Activated T-helper 1 cell treated with anti-CD3 and anti-CD28 coated beads, Interleukin-12 subunit alpha, Interleukin-12 subunit beta, Interleukin-2, Interleukin-4 antibody, amounts not matched to agents 30 ng/mL and 10 ng/mL and 1 ng/mL, durations not matched to agents 14 hours and 24 hours and 36 hours (primary cell): ENCODE data around the gene C22orf15. TPM values are rescaled to one million over a fixed set of nuclear protein-coding genes. Genes with fewer than 3 reads are reported as not detected.

Experiments used
- DNase-seq: peaks from one replicate; pipeline ENCODE4 v3.0.0; 2021; ENCODE audit warnings: low spot score
- H3K27ac Mint-ChIP-seq: one replicate; pipeline ENCODE4 v1.8.0; 2021; ENCODE audit warnings: mild to moderate bottlenecking, mixed read lengths
- H3K27me3 Mint-ChIP-seq: one replicate; pipeline ENCODE4 v1.8.0; 2022; ENCODE audit warnings: mild to moderate bottlenecking, moderate library complexity, mixed read lengths; ENCODE audit not compliant: insufficient read depth
- H3K36me3 Mint-ChIP-seq: one replicate; pipeline ENCODE4 v1.8.0; 2021; ENCODE audit warnings: low read depth, mixed read lengths
- H3K4me1 Mint-ChIP-seq: one replicate; pipeline ENCODE4 v1.8.0; 2021; ENCODE audit warnings: low read depth, mixed read lengths
- H3K4me3 Mint-ChIP-seq: one replicate; pipeline ENCODE4 v1.8.0; 2021; ENCODE audit warnings: mild to moderate bottlenecking, moderate library complexity, mixed read lengths
- H3K9me3 Mint-ChIP-seq: one replicate; pipeline ENCODE4 v1.8.0; 2021; ENCODE audit warnings: mixed read lengths
- intact Hi-C: fragments of 100-400 bp; cut with micrococcal nuclease; formaldehyde crosslinking; loops from one replicate; pipeline ENCODE4 v1.15.1; 2024
- total RNA-seq: library from RNA; stranded (reverse); gene quantifications from 2 replicates; pipeline ENCODE4 v1.2.3, GENCODE V29; 2022

The C22orf15 gene
- total RNA-seq, 1 donor from 2014 or later, result 0.29 TPM

DNA sequence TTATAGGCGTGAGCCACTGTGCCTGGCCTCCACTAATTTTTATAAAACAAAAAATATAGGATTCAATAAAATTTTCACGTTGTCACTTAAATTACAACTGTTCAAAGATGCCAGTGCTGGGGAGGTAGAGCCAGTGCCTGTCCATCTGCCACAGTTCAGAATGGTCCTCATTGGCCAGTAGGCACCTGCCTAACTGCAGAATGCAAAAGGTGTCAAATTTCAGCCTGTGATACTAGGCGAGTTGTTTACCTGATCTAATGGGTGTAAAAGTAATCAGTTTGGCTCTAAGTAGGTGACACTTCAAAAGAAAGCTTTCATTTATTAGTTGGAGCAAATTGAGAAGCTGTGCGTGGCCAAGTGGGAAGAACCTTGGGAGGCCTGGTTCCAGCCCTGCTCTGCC, 26.3 kb downstream of the C22orf15 start:
- Mint-ChIP-seq H3K4me3 (peak overlapping the region; percentile 70), H3K27me3 (peaks cover 2% of the 10 kb centered on the region), H3K36me3 (peaks cover 21% of the 10 kb centered on the region), H3K4me1 (peaks cover 48% of the 10 kb centered on the region), H3K27ac (no peak overlapping the region), H3K9me3 (no peaks in the 10 kb centered on the region)
- intact Hi-C loops, result loop anchor here (5.0 kb wide), 1 partner anchor 37 kb away; the partner anchor contains the start of genes VPREB3 and ZNF70
- DNase-seq, result no peak

DNA sequence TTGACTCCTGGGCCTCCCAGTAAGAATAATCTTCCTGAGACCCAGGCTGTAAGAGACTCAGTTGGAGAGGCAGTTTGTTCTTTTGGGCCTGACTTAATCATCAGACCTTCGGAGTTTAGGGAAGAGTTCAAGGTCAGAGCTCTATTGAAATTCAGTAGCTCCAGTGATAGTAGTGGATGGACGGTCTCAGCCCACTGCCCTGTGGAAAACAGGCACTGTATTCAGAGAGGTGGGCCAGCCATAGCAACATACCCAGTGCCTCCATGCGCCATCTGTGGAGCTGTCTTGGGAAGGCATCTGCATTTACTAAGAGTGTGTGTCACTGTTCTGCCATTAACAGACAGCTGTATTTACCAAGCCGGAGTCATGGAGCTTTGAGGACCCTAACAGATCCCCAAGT, 26.8 kb downstream of the C22orf15 start:
- no peaks in the 10 kb centered on the region for H3K9me3 Mint-ChIP-seq
- H3K4me3 Mint-ChIP-seq, result peak overlapping the region; percentile 70
- peaks cover under 1% of the 10 kb centered on the region for H3K27me3 Mint-ChIP-seq
- peaks cover 21% of the 10 kb centered on the region for H3K36me3 Mint-ChIP-seq
- H3K4me1 Mint-ChIP-seq, result peaks cover 43% of the 10 kb centered on the region
- DNase-seq, result no peak
- H3K27ac Mint-ChIP-seq, result no peak overlapping the region
- intact Hi-C loops, result loop anchor here (5.0 kb wide), 1 partner anchor 37 kb away; the partner anchor contains the start of genes VPREB3 and ZNF70

DNA sequence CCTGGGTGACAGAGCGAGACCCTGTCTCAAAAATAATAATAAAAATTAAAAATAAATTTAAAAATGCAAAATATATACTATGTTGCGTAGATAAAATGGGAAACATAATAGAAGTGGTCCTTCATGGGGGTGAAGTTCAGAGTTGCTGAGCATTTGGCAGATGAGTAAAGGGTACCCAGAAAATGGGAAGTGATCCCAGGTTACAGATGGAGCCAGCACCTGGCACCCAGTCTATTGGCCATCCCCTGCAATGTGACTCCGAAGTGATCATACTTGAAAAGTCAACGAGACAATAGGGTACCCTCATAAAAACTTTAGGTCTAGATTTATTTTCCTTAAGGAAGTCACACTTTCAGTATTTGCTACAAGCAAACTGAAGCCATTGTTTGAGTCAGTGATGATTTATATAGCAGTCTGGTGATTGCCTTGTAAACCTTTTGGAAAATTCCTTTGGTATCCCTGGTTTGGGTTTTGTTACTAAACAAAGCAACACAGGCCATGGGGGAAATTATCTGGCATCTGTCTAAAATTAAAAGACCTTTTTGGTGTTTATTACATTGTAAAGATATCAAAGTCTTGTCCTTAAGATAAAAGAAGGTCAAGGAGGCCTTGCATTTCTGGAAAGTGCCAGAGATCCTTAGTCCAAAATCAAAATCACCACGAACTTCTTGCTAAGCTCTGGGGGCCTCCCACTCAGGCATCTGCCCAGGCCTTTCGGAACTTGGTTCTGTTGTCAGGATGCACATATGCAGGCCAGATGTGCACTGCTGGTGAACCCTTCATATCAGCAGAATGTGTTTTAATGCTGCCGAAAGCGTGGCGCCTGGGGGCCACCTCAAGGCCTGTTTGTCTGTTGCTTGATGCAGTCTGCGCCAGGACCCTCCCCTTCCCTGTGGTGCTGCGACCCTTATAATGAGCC, 28.3 kb downstream of the C22orf15 start:
- Mint-ChIP-seq H3K27me3 (no peaks in the 10 kb centered on the region), H3K4me1 (peaks cover 42% of the 10 kb centered on the region), H3K36me3 (peaks cover 23% of the 10 kb centered on the region), H3K9me3 (no peaks in the 10 kb centered on the region), H3K27ac (no peak overlapping the region), H3K4me3 (no peak overlapping the region)
- no peak for DNase-seq
- intact Hi-C loops, result no loop called here

GRCh38 chr22:23791738-23792645, 29.2 kb downstream of the C22orf15 start:
- intact Hi-C loops, result no loop called here
- Mint-ChIP-seq H3K27me3 (no peaks in the 10 kb centered on the region), H3K4me3 (no peak overlapping the region), H3K36me3 (peaks cover 30% of the 10 kb centered on the region), H3K27ac (no peak overlapping the region), H3K9me3 (no peaks in the 10 kb centered on the region), H3K4me1 (peaks cover 36% of the 10 kb centered on the region)
- DNase-seq, result no peak

GRCh38 chr22:23793326-23793725, 30.5 kb downstream of the C22orf15 start:
- Mint-ChIP-seq H3K27me3 (no peaks in the 10 kb centered on the region), H3K27ac (no peak overlapping the region)
- intact Hi-C loops, result no loop called here

DNA sequence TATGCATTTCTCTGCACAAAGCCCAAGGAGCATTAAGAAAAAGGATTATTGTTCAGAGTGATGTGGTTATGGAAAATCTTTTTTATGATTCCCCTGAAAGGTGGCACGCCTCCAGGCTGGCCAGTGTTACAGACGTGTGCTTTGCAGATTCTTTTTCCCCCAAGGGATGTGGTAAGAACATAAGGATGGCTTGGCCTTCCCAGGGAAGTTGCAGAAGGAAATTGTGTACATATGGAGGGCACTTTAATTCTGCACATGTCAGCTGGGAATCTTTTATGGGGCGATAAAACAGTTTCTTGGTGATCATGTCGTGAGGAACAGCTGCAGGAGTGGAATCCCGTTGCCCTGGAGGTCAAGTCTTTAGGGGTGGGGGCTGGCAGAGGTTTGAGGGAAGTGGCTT, 33.7 kb downstream of the C22orf15 start:
- H3K27ac Mint-ChIP-seq, result no peak overlapping the region
- no peaks in the 10 kb centered on the region for H3K27me3 Mint-ChIP-seq
- intact Hi-C loops, result no loop called here
- no peak overlapping the region for H3K4me3 Mint-ChIP-seq
- peaks cover 14% of the 10 kb centered on the region for H3K4me1 Mint-ChIP-seq
- no peaks in the 10 kb centered on the region for H3K9me3 Mint-ChIP-seq
- peaks cover 37% of the 10 kb centered on the region for H3K36me3 Mint-ChIP-seq
- DNase-seq, result no peak

More at GRCh38 chr22:23793326-23793725, 30.5 kb downstream of the C22orf15 start:
- DNase-seq, result no peak
- H3K36me3 Mint-ChIP-seq, result peaks cover 34% of the 10 kb centered on the region
- no peak overlapping the region for H3K4me3 Mint-ChIP-seq
- peaks cover 25% of the 10 kb centered on the region for H3K4me1 Mint-ChIP-seq
- no peaks in the 10 kb centered on the region for H3K9me3 Mint-ChIP-seq

GRCh38 chr22:23800297-23801237, 37.8 kb downstream of the C22orf15 start:
- no peak for DNase-seq
- no peaks in the 10 kb centered on the region for H3K4me1 Mint-ChIP-seq
- intact Hi-C loops, result no loop called here
- H3K27me3 Mint-ChIP-seq, result no peaks in the 10 kb centered on the region
- no peaks in the 10 kb centered on the region for H3K9me3 Mint-ChIP-seq
- H3K36me3 Mint-ChIP-seq, result peaks cover 40% of the 10 kb centered on the region
- no peak overlapping the region for H3K27ac Mint-ChIP-seq
- H3K4me3 Mint-ChIP-seq, result no peak overlapping the region

GRCh38 chr22:23801238-23801821, 38.5 kb downstream of the C22orf15 start:
- Mint-ChIP-seq H3K27ac (no peak overlapping the region), H3K36me3 (peaks cover 40% of the 10 kb centered on the region), H3K9me3 (no peaks in the 10 kb centered on the region), H3K4me3 (no peak overlapping the region), H3K4me1 (no peaks in the 10 kb centered on the region), H3K27me3 (no peaks in the 10 kb centered on the region)
- DNase-seq, result no peak
- intact Hi-C loops, result no loop called here

DNA sequence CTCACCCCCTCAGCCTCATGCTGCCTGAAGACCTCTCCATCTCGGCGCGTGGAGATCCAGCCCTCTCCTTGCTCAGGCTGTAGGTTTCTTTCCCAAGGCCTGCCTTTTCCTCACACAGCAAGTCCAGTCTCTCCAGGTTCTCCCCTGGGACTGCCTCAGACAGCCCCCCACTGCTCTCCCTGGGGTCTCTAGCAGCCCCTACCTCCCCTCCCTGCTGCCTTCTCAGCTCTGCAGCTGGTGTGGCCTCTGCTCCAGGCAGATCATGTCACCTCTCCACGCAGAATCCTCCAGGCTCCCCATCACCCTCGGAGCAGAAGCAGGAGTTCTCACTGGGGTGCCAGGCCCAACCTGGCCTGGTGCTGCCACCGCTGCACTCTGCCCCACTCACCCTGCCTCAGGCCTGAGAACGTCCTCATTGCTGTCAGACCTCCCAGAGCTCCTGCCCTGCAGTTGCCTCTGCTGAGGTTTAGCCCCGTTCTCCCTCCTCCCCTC, 39.1 kb downstream of the C22orf15 start:
- no peaks in the 10 kb centered on the region for H3K27me3 Mint-ChIP-seq
- intact Hi-C loops, result no loop called here

GRCh38 chr22:23803001-23803819, 40.4 kb downstream of the C22orf15 start:
- Mint-ChIP-seq H3K4me1 (no peaks in the 10 kb centered on the region), H3K27ac (no peak overlapping the region)
- intact Hi-C loops, result no loop called here

More for the DNA sequence above, 39.1 kb downstream of the C22orf15 start:
- Mint-ChIP-seq H3K27ac (no peak overlapping the region), H3K9me3 (no peaks in the 10 kb centered on the region), H3K4me3 (no peak overlapping the region), H3K36me3 (peaks cover 38% of the 10 kb centered on the region), H3K4me1 (no peaks in the 10 kb centered on the region)
- DNase-seq, result no peak

GRCh38 chr22:23804781-23805291, 42.0 kb downstream of the C22orf15 start:
- Mint-ChIP-seq H3K4me1 (no peaks in the 10 kb centered on the region), H3K9me3 (no peaks in the 10 kb centered on the region), H3K27me3 (no peaks in the 10 kb centered on the region), H3K27ac (no peak overlapping the region), H3K36me3 (peaks cover 38% of the 10 kb centered on the region), H3K4me3 (no peak overlapping the region)
- intact Hi-C loops, result no loop called here
- DNase-seq, result no peak

More at GRCh38 chr22:23803001-23803819, 40.4 kb downstream of the C22orf15 start:
- H3K27me3 Mint-ChIP-seq, result no peaks in the 10 kb centered on the region
- H3K36me3 Mint-ChIP-seq, result peaks cover 40% of the 10 kb centered on the region
- no peak overlapping the region for H3K4me3 Mint-ChIP-seq
- no peaks in the 10 kb centered on the region for H3K9me3 Mint-ChIP-seq
- no peak for DNase-seq
